GM18907 (cell line): Measurements from ENCODE around the gene DTNA.

Experiments
- ATAC-seq: cut with Tn5 transposase; IDR thresholded peaks from one replicate; pipeline ENCODE4 v1.9.1; 2021; ENCODE audit warnings: mild to moderate bottlenecking, moderate library complexity; ENCODE audit not compliant: unreplicated experiment

DTNA gene

DNA sequence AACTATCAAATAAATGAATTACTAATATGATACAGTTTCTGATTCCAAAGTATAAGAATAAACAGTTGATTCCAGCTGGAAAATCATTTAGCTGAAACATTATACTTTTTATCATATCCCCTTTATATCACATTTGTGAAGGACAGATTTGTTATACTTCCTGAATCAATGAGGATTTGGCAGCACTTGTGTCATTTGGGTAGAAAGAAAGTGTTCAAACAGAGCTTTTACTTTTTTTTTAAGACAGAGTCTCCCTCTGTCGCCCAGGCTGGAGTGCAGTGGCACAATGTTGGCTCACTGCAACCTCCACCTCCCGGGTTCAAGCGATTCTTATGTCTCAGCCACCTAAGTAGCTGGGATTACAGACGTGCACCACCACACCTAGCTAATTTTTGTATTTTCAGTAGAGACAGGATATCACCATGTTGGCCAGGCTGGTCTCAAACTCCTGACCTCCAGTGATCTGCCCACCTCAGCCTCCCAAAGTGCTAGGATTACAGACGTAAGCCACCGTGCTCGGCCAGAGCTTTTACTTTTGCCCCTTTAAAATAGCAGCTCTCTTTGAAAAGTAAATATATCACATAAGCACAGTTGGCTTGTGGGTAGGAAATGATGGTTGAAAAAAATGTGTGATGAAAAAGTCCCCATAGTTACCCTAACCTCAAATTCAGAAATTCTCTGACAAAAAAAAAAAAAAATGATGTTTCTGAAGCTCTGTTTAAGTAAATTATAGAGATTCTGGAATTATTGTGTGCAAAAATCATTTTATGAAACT lies 95.2 kb downstream of the DTNA start:
- no peak for ATAC-seq

DNA sequence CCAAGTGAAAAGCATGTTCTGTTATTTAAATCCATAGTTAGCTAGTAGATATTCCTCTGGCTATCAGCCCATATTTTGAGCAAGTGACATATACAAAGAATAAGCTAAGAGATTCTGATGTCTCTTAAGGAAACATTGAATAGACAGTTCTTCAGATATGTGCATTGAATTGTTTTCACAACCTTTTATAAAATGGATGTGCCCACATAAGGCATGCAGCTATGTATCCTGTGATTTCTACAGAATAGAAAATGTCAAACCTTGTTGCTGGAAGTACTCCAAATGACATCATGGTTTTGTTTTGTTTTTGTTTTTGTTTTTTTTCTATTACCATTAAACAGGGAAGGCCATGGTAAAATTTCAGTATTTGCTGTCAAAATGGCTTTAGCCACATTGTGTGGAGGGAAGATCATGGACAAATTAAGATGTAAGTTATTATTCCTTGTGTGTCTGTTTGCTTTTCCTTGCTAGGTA lies 95.8 kb downstream of the DTNA start:
- no peak for ATAC-seq

DNA sequence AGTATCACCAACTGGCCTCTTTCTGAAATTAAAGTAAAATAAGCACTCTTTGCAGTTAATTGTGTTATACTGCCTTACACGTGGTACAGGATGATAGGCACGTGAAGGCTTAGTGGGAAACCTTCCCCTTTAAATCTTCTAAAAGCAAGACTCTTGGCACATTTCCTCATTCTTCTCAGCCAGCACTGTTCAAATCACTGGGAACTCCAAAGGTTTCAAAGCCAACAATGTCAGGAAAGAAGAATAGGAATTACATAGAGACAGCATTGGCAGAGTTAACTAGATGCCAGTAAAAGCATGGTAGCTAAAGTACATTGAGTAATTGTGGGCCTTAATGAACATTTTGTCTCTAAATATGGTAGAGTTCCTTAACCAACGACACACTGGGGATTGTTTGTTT lies 96.4 kb downstream of the DTNA start:
- ATAC-seq = no peak

DNA sequence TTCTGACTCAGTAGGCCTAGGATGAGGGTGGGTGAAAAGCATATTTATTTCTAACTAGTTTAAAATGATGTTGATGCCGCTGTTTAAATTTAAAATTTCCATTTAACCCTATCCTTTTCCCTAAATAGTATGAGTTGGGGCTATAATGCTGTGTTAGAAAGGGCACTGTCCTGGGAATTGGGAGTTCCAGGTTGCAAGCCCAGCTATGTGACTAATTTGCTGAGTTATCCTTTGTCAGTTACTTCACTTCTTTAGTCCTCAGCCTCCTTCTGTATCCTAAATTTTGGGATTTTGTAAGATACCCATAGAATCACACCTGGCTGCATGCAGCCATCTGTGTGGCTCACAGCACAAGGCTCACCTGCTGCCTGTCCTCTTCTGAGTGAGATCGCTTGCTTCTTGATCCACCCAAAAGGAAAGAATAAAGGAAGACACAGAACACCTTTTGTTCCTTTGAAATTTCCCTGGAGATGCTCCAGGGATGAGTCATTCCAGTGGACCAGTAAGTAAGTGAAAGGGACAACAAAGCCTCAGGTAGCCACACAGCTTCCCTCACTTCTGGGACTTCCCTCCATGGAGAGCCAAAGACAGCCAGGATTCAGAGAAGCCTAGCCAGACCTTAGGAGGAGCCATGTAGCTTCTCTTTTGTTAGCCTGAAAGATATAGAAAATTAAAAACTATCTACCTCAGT lies 97.2 kb downstream of the DTNA start:
- no peak for ATAC-seq

DNA sequence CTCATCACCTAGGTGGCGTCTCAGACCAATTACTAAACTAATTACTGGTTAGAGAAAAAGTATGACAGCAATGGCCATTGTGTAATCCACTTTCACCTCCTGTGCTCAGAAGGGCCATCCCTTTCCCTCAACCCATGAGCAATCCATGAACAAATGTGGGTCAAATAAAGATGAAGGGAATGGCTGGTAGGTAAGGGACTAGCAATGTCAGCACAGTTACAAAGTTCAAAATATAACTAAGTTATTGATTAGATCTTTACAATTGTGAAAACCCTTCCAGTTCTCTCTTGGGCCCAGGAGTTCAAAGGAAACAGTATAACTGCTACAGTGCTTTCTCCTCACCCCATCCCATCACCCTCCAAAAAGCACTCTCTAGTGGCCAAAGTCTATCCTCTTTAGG lies 98.3 kb downstream of the DTNA start:
- no peak for ATAC-seq

DNA sequence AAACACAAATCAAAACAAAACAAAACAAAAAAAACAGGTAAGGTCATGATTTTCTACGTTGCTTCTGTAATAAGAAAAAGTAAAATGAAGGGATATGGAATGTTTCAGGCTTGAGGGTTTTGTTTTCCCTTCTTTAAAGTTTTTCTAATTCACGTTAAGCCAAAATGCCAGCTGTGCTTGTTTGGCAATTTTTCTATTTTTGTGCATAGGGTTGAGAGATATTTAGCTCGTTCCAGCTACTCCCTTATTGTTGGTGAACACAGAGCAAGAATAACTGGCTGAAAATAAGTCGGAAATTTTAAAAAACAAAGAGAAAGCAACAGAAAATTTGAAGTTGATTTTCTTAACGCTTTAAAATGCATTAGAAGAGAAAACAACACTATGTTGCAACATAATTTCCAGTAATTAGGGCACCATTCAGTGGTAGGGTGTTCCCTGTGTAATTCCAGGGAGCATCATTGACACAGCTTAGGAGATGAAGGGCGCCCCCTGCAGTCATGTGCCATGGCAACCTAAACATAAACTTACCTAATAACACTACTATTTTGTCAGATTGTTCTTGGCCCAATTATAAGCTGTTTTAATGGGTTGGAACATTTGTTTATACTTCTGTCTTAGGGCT lies 99.5 kb downstream of the DTNA start:
- ATAC-seq = no peak

DNA sequence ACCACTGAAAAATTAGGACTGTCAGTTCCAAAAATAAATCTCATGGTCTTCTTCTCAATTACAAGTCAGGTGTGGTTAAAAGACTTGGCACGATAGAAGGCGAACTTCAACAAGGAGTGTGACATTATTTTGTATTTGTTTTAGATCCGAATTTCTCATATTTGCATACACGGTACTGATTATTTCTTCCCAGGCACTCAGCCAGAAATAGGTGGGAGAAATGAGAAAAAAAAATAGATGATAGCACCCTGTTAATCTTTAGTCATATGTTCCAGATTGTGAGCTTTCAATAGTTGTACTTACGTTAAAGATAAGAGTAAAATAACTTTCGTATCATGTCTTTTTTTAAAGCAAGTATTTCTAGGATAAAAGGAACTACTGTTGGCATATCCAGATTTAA lies 106.1 kb downstream of the DTNA start:
- no peak for ATAC-seq

DNA sequence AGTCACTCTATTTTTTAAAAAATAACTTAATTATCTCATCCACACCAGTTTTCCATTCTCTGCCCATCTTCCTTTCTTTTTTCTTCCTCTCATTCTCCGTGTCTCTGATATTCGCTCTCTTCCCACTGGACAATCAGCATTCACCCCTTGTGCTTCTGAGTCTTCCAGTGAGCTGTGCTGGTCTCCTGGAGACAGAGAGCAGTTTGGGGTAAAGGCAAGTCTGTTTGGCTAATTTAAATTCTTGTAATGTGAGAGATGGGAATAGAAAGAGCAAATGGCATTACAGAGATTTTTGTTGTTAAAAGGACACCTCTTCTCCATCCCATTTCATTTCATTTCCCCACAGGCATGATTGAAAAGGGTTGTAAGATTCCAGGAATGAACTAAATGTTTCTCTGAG lies 107.5 kb downstream of the DTNA start:
- no peak for ATAC-seq

DNA sequence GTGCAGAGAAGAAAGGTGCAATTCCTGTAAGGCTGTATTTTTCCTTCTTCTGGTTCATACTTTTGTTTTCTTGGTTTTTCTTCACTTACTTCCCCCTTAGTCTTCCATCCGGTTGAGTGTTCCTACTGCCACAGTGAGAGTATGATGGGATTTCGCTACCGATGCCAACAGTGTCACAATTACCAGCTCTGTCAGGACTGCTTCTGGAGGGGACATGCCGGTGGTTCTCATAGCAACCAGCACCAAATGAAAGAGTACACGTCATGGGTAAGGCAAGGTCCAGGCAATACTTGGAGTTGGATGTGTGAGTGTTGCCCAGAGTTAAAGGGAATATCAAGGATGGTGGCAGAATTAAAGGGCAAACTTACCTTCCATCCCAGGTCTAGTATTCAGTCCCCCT lies 108.0 kb downstream of the DTNA start:
- no peak for ATAC-seq

DNA sequence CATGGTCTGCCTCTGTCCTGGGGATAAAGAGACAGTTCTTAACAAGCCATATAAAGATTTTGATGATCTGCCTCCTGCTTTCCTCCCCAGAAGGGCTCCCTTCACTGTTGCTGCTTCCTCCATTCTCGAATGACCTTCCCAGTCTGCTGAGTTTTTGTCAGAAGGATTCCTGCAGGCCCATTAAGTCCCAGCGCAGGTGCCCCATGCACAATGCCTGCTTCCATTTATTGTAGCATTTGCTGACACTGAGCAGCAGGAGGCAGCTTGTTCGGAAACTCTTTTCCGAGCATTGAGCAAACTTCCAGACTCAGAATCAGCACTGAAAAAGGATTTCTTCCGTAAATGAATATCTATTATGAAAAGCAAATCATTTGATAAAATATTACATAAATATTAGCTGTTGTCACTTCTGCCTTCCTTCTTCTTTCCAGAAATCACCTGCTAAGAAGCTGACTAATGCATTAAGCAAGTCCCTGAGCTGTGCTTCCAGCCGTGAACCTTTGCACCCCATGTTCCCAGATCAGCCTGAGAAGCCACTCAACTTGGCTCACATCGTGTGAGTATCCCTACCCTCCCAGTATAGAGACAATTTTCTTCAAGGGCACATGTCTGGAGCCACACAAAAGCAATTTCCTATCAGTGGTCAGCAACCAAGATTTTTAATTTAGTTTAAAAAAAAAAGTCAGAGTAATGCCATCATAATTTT lies 110.4 kb downstream of the DTNA start:
- no peak for ATAC-seq

DNA sequence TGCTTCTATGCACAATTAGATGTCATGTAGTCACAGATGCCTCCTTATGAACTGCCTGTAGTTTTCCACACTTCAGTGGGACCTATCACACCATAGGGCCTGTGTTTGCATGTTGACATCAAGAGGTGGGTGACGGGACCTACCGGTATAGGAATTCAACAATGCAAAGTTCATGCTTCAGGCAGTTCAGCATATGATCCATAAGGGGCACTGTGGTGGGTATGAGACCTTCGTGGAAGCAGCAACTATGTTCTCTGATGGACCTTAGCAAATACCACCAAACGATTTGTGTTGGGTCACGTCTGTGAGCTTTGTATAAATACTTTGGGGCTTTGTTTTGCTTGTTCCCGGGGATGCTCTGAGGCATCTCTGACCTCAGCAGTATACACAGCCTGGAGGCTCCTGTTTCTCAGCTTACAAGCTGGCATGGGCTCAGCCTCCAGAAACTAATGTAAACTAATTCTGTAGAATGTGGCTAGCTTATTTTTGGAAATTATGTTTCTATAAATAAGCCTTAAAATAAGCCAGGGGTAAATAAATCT lies 111.6 kb downstream of the DTNA start:
- no peak for ATAC-seq

DNA sequence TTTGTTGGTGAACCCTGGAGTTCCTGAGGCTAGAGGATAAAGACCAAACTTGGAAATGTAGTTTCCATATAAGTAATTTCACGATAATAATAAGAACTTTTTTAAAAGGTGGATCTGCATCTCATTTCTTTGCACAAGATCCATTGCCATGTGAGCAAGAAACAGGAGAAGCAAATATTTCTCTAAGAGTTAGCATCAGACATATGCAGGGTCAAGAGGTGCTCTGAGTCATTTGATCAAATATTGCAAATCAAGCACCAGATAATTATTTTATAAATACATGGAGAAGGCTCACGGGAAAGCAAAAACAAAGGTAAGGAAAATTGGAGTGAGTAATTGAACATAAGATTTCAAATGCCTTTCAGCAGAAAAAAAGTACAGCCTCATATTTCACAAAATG lies 118.0 kb downstream of the DTNA start:
- ATAC-seq = no peak

DNA sequence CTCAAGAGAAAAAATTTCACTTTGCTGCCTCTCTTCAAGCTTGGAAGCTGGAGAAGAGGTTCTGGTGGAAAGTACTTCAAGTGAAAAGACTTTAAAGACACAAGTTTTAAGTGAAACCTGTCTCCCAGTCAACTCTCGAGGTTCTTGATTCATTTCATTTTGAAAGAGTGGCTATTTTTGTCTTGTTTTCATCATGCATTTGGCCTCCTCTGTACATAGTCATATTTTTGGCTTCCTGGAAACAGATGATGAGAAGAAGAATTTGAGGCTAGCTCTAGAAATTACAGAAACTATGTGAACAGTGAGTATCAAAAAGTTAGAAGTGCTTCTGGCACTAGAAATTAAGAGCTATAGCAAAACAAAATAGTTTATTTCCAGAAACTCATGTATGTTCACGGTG lies 124.8 kb downstream of the DTNA start:
- ATAC-seq = no peak

DNA sequence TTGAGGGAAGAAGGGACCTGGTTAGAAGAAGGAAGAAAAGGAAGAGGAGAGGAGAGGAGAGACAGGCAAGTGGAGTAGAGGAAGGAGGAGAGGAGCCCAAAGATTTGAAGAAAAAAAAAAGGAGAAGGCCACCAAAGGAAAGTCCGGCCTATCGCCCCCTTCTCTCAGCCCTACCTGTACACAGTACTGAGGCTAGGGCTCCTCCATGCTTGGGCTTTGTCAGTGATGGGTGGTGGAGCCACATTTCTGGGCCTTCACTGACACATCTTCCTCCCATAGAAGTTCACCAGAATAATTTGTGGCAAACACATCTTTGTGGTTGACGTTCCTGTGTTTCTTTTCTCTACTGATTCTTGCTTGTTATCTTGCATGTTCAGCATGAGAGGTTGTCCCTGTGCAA lies 125.4 kb downstream of the DTNA start:
- no peak for ATAC-seq

DNA sequence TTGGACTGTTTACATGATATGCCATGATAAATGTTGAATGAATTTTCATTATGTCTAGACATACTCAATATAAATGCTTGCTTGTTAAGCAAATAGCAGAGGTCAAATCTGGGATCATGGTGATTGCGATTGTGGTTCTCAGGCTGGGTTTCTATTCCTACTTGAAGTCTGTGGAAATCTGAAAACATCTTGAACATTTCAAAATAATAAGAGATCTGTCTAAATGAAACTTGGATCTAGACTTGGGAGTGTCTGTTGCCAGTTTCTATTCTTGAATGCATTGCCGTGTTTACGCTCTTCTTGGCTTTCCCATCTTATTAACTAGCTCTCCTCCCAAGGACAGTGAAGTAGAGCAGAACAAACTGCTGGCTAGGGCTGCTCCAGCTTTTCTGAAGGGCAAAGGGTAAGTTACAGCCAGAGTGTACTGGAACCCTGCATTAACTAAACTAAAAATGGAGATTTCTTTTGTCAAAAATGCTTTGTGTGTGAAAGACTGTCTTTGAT lies 127.7 kb downstream of the DTNA start:
- ATAC-seq = no peak

DNA sequence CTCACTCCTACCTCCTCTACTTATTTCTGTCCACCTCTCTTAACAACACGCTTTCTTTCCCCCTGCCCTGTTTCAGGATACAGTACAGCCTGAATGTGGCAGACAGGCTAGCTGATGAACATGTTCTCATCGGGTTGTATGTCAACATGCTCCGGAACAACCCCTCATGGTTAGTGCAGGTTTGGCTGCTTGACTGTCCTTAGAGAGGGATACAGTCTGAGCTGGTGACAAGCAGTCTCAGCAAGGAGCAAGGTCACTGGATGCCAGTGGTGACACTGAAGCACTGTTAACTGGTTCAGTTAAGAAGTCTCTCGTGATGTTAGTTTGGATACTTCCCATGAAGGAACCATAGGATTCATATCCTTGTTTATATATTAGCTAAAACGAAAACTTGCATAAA lies 128.6 kb downstream of the DTNA start:
- no peak for ATAC-seq

DNA sequence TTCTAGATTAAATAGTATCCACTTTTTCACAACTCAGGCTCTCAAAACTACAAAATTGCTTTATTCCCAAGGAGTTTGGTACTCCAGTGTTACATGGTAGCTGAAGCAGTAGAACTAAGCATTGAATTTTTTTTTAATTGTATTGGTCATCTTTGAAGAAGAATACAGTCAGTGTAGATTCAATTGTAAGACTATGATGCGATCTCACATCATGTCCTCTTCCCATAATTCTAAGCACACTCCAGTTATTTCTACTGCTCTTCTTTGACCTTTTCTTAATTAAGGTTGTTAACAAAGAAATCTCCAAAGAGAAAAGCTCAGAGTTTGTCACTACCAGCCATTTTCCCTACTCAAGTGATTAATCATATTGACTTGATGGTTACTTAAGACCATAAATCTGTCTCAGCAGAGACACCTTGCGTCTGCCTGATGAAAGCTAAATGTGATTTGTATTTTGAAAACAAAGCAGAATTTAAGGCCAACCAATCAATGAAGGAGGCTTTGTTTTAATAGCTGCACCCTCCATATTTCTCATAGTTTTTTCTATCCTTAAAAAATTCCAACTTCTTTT lies 130.2 kb downstream of the DTNA start:
- ATAC-seq = no peak

DNA sequence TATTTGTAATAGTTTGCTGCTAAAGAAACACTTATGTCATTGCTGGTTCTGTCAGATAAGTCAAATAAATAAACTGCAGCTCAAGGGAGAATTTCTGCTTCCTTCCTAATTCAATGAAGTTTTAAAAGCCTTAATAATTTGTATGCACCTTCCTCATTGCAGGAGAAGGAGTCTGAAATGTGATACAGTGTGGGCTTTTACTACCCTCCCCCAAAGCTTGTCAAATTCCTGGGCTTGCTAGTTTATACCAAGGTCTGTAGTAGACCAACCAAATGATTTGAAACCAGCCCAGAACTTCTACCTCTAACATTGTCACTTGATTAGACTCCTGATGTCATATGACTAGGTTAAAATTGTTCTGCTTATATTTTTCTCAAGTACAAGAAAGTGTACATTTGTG lies 131.8 kb downstream of the DTNA start:
- no peak for ATAC-seq

DNA sequence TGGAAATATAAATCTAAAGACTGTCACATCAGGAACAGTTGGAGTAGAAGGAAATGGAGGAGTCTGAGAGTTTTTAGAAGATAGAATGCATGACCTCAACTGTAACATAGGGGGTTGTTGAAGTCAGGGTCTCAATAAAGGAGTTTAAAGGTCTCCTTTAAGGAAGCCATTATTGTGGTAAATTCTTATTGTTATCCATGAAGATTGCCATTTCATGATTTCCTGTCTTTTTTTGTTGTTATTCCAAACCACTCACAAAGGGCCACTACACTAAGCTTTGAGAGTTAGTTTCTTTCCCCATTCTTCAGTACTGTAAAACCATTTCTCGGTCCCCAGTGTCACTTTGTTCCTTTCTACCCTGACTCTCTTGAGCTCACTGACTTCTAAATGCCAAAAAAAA lies 134.0 kb downstream of the DTNA start:
- no peak for ATAC-seq

DNA sequence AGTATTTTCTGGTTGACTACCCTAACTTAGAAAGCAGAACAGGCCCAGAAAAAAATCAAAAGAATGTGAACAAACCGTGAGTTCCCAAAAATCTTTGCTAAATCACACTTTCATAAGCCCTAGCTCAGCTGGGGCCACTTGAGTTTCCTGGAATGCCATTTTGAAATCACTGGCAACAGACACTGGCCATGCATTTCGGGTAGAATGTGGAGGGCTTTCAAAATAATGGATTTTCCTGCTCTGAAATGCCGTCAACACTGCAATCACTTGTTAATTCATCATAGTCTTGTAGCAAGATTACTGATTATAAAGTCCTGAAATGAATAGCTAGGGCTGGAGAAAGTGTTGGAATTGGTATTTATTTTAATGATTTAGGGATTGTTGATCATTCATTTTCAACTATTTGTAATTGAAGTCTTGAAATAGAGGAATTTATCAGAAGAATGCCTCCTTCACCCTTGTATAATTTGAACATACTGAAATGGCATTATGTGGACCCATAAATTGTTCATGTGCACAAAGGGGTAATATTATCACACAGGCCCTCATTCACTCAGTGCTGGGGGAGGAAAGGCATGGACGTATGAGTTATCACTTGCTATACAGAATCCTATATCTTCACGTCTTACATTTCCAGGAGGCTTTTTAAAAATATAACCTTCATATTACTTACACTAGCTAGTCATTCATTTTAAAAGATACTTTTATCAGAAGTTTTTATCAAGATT lies 134.8 kb downstream of the DTNA start:
- no peak for ATAC-seq
